ENCODE measurements around the gene MTMR2. TPM values are rescaled to one million over a fixed set of nuclear protein-coding genes. Genes with fewer than 3 reads are reported as not detected.

The MTMR2 gene
- total and polyA plus RNA-seq, 10 of the 15 experiments (the other 5 are each of a cell fraction or from before 2014, with no cell fraction given) = 7.6 to 46.6 (median 22.5) TPM

- TF ChIP-seq CHD4 (IDR thresholded peaks at IDR 0.05) = no peak
- no peak for TF ChIP-seq IKZF2 (IDR thresholded peaks at IDR 0.05)
- TF ChIP-seq, protein P1, sequence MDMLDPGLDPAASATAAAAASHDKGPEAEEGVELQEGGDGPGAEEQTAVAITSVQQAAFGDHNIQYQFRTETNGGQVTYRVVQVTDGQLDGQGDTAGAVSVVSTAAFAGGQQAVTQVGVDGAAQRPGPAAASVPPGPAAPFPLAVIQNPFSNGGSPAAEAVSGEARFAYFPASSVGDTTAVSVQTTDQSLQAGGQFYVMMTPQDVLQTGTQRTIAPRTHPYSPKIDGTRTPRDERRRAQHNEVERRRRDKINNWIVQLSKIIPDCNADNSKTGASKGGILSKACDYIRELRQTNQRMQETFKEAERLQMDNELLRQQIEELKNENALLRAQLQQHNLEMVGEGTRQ (IDR thresholded peaks at IDR 0.05; ENCODE audit: borderline replicate concordance, low read depth, low read length) = no peak
- TF ChIP-seq WRNIP1 (IDR thresholded peaks at IDR 0.05; ENCODE audit: borderline replicate concordance, low read depth, low read length) = no peak
- TF ChIP-seq RFX5 (IDR thresholded peaks at IDR 0.05; ENCODE audit: low read depth, low read length) = no peak
- no peak for TF ChIP-seq MLLT1 (IDR thresholded peaks at IDR 0.05)
- no peak for TF ChIP-seq FOS (IDR thresholded peaks at IDR 0.05; ENCODE audit: borderline replicate concordance, extremely low read depth, insufficient read length)
- no peak for TF ChIP-seq MTA3 (IDR thresholded peaks at IDR 0.05; ENCODE audit: borderline replicate concordance, low read length)
- TF ChIP-seq, protein P2, sequence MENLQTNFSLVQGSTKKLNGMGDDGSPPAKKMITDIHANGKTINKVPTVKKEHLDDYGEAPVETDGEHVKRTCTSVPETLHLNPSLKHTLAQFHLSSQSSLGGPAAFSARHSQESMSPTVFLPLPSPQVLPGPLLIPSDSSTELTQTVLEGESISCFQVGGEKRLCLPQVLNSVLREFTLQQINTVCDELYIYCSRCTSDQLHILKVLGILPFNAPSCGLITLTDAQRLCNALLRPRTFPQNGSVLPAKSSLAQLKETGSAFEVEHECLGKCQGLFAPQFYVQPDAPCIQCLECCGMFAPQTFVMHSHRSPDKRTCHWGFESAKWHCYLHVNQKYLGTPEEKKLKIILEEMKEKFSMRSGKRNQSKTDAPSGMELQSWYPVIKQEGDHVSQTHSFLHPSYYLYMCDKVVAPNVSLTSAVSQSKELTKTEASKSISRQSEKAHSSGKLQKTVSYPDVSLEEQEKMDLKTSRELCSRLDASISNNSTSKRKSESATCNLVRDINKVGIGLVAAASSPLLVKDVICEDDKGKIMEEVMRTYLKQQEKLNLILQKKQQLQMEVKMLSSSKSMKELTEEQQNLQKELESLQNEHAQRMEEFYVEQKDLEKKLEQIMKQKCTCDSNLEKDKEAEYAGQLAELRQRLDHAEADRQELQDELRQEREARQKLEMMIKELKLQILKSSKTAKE (IDR thresholded peaks at IDR 0.05; ENCODE audit: low read depth, poor library complexity, severe bottlenecking) = no peak
These were observed 44.7 kb upstream of the MTMR2 start (continued) for GRCh38 chr11:95968585-95968984.
